ENCODE measurements around the gene MTF1.

The MTF1 gene

DNA sequence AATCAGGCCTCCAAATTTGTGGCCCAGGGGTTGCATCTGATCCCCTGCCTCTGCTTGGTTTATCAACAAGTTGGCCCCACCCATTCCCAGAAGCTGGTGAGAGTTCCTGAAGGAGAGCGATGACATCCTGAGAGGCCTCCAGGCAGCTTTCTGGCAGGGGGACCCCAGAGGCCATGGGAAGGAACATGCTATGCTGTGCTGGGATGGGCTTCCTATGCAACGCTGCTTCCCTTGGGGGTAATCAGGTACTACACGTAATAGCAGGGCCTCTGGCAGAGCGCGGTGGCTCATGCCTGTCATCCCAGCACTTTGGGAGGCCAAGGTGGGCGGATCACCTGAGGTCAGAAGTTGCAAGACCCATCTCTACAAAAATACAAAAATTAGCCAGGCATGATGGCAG, 8.4 kb upstream of the MTF1 start:
- no peak for DNase-seq

DNA sequence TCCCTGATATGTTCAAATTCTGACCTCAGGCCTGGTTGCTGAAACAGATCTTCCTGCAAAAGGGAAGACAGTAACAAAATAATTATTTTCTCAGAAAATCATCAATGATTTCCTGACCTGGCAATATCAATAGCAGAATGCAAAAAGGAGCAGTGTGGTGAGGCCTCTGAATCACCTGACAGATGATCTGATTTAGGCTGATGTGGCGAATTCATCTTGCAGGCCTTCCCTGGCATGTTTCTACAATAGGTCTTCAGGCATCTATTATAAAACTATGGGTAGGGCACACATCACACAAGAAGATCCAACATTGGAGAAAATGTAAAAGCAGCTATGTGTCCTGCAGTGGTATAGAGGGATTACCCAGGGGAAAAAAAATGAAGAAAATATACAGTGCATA, 7.1 kb upstream of the MTF1 start:
- no peak for DNase-seq

DNA sequence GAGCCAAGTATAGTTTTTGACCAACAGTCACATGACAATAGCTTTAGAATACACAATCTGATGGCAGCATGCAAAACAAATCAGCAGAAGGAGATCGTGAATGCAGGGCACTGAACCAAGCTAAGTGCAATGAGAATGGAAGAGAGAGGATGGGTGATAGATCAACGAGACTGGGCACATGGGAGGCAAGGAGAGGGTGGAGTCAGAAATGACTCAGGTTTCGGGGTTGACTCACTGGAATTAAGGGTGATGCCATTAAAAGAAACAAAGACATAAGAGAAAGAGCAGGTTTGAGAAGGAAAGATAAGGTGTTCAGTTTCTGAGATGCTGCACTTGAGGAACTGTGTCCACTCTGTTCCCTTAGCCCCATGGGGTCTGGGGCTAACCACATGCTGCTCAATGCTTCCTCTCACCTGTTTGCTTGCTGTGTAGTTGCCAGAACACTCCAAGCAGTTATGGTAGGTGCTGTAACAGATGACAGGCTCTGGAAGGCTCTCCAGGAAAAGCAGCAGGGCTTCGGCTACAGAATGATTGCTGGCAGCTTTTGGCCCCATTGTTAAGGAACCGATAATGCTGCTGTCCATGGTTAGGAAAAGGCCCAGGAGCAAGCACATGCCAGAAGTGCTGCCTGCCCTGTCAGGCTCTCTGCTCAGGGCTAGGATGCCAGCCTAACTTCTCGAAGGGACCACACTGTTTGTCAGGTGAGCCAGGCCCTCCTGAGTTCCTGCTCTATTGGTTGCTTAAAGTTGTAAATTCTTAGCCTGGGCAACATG, 6.1 kb upstream of the MTF1 start:
- DNase-seq: no peak

DNA sequence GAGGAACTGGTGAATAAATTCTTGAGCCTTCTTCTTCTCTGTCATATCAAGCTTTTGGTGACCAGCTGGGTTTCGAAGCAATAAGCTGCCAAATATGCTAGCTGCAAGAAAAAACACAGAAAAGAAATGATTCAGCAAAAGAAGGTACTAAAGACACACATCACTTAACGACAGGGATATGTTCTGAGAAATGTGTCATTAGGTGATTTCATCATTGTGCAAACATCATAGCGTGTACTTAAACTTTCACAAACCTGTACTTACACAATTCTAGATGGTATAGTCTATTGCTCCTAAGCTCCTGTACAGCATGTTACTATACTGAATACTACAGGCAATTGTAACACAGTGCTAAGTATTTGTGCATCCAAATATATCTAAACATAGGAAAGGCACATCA, 2.9 kb upstream of the MTF1 start:
- DNase-seq: no peak

DNA sequence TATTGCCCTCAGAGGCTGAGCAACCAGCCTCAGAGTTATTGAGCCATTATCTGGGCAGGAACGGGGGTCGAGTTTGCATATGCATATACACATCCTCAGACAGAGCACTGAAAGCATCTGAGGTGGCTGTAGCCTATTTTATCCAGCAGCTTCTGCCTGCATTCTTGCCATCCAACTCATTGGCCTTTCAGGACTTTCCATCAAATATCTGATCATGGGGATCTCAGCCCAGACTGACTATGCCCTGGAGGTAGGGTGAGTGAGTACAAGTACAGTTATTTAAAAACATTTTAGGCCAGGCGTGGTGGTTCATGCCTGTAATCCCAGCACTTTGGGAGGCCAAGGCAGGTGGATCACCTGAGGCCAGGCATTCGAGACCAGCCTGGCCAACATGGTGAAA, 1.8 kb upstream of the MTF1 start:
- DNase-seq: no peak

DNA sequence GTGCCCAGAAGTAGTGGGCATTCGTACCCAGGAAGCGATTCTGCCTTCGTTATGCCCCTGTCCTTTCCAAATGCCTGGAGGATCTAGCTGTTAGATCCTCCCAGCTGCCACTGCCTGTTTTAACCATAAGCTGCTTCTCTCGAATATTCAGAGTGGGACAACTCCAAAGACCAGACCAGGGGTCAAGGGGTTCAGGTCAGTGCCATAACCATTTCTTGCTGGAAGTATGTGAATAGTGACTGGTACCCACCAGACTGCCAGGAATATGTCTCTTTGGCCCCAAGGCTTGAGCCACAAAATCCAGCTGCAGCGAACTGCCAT, 914 bp upstream of the MTF1 start:
- no peak for DNase-seq

DNA sequence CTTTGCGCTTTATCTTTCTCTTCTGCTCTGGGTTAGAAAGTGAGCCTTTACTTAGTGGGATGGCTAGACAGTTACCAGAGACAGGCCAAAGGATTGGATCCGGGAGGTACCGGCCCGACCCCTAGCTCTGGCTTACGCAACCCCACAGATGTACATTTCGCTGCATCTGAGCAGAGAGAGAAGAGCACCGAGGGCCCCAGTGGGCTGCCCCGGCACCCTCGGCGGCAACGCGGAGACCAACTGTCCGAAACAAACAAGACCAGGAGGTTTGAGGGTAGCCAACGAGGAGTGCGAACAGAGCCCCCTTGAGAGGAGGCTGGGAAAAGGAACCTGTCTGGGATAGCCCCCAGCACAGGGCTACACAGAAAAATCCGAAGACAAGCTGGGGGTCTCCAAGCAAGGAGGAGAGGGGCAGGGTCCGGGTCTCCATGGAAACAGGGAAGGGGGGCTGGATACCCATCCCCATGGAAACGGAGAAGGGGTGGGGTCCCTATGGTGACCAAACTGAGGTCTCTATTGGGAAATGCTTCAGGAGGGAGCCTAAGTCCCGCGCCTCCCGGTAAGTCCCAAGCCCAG, 373 bp downstream of the MTF1 start:
- no peak for DNase-seq

DNA sequence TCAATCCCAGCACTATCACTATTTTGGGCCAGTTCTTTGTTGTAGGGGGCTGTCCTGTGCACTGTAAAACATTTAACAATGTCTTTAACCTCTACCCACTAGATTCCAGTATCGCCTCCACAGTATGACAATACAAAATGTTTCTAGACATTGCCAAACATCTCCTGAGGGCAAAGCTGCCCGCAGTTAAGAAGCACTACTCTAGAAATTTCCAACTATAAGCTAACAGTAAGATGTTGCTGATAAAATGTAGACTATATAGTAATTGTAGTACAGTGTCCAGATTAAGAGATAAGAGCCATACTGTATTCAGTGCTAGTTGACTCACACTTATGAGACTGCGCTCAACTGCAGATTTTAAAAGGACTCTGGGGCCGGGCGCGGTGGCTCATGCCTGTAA, 5.0 kb downstream of the MTF1 start:
- DNase-seq: no peak

DNA sequence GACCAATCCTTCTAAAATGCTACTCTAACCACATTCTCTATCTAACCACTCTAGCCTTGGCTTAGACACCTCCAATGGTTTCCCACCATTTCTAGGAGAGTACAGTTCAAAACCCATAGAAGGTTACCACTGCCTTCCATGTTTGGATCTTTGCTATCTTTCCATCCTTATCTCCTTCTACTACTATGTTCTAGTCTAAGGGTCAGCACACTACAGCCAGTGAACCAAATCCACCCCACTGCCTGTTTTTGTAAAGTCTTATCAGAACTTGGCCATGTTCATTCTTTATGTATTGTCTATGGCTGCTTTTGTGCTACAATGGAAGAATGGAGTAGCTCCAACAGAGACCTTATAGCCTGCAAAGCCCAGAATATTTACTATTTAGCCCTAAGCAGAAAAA, 6.2 kb downstream of the MTF1 start:
- DNase-seq: no peak

DNA sequence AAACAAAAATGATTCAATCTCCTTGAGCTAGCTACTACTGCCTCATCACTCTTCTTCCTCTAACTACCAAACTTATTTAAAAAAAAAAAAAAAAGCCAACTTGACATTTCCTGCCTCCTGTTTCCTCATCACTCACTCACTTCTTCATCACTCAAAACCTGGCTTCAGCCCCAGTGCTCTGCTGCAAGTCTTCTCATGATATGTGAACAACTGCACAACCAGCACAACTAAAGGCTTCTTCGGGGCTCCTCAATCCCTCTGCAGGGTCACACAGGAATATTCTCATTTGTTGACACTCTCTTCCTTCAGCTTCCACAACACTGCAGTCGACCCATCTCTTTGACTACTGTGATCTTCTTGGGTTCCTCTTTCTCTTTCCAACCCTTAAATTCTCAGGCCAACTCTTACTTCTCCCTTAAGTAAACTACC, 7.6 kb downstream of the MTF1 start:
- DNase-seq: no peak

DNA sequence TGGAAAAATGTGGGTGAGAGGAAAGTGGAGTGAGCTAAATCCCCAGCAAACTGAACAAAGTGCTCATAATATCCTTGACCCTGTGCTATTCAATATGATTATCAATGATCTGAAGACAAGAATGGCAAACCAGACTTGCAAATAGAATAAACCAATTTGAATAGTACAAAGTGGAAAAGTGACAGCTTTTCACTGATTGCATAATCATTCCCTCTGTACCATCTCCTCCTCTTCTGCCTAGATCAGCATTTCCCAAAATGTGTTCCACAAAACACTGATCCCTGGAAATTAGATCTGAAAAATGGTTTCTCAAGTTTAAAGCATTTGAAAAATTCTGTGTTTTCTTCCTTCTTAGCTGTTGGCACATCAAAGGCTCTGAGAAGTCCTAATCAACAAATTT, 8.1 kb downstream of the MTF1 start:
- DNase-seq: no peak

DNA sequence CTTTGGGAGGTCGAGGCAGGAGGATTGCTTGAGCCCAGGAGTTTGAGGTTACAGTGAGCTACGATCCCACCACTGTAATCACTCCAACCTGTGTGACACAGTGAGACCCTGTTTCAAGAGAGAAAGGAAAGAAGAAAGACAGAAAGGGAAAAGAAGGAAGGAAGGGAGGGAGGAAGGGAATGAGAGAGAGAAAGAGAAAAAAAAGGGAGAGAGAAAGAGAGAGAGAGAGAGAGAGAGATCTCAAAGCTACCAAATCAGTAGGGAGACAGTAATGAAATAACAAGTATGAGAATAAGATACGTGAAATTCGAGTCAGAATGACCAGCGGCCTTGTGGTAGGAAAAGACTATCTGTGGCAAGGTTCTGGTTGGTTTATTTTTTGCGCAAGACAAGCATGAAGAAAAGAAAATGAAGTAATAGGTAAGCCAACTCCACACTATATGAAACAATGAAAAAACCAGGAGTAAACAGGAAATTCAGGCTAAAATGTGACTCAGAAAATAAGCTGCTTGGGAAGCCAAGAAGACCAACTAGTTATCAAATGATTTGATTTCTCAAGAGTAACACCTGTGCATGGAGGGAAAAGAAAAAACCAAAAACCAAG, 8.9 kb downstream of the MTF1 start:
- no peak for DNase-seq

DNA sequence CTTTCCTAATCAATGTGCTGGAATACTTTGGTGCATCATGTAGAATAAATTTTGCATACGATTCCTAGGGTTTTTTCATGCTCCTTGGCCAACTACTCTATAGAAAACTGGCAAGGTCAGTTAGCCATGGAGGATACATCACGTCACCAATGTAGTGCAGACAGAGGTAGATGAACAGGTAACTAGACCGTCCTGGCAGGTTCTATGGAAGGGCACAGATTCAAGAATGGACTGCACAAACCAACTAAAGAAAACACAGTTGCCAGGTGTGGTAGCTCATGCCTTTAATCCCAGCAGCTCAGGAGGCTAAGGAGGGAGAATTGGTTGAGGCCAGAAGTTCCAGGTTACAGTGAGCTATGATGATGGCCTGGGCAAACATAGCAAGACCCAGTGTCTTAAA, 9.9 kb downstream of the MTF1 start:
- DNase-seq: no peak

DNA sequence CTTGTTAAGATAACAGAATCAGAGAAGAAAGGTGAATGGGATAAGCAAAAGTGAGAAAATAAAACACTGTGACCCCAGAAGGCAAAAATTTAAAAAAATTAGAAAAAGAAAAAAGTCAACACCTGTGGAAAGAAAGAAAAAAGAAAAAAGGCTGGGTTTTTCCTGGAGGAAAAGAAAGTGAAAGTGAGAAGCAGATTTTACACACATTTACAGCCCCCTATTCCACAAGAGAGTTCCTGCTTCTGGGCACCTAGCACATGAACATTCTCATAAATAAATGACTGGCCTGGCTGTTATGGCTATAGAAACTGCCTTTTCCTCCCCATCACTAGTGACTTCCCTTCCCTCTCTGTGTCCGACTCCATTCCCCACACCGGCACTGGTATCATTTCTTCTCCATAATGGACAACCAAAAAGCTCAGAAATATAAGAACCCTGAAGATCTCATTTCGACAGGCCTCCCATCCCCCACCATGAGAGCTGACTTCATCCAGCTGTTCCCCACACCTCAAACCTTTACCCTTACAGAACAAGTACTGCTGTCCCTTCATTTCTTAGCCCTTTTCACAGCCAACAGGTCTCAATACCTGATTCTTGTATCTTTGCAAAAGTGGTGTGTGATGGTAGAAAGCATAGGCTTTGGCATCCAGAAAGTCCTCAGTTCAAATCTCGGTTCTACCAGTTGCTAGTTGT, 12.6 kb downstream of the MTF1 start:
- no peak for DNase-seq

DNA sequence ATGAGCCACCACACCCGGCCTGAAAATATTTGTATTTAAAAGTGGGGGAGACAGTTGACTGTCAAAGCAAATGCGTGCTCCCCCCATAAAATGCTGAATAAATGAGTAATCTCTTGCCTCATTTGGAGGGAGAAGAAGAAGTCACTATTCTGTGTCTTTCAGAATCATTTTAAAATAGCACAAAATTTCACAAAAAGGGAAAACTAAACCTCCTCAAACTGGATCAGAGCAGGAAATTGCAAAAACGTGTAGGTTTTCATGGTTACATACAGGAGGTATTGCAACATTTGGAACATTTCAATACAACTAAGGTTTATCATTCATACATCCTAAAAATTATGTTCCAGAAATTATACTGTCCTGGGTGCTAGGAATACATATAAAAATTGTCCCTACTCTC, 13.6 kb downstream of the MTF1 start:
- no peak for DNase-seq

DNA sequence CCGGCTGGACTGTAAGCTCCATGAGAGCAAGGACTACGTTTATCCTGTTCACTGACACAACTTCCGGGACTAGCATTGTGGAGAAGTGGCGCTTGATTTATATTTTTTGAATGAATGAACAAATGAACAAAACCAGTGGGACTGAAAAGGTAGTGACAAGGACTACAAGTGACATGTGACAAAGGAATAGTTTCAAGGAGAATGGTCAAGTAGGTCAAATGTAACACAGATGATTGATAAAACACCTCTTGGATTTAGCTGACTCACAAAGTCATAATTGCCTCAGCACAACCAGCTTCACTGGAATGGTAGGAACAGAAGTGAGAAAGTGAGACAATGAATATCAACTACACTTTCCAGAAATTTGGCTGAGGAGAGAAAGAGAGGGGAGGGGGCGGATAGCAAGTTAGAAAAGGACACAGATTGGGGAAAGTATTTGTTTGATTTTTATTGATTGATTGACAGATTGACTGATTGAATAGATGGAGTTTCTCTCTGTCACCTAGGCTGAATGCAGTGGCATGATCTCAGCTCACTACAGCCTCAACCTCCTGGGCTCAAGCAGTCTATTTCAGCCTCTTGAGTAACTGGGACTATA, 14.2 kb downstream of the MTF1 start:
- no peak for DNase-seq

DNA sequence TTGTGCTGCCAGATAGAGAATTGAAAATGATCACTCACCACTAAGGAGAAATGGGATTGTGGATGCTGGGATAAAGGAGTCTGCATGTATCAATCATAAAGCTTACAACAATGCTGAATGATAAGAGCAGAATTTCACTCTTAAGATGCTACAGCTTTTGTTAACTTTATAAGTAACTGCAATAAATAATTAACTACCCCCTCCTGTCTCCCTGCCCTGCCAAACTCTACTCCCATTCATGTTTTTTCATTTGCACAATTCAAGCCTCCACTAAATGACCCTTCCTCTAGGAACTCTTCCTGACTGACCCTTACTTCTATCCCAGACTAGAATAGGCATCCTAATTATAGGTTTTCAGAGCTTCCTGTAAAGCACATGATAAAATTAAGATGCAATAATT, 14.9 kb downstream of the MTF1 start:
- DNase-seq: no peak

DNA sequence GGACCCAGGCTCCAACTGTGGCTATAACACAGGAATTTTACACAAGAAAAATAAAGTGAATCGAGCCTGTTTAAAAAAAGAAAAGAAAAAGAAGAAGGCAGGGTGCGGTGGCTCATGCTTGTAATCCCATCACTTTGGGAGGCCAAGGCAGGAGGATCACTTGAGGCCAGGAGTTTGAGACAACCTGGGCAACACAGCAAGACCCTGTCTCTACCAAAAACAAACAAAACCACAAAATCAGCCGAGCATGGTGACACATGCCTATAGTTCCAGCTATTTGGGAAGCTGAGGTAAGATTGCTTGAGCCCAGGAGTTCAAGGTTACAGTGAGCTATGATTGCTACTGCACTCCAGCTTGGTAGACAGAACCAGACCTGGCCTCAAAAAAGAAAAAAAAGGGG, 17.7 kb downstream of the MTF1 start:
- no peak for DNase-seq

DNA sequence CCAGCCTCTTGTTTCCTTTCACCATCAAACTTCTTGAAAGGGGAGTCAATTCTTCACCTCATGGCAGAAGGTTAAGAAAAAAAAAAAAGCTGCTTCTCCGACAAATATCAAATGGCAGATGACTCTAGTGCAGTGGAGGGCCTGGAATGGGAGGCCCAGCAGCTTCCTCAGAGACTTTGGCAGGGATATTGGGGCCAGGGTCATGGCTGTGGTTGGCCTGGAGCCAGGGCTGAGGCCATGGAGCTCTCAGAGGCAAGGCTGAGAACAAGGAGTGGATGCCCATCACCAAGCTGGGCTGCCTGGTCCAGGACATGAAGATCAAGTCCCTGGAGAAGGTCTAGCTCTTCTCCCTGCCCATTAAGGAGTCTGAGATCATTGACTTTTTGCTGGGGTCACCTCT, 18.7 kb downstream of the MTF1 start:
- DNase-seq: no peak

DNA sequence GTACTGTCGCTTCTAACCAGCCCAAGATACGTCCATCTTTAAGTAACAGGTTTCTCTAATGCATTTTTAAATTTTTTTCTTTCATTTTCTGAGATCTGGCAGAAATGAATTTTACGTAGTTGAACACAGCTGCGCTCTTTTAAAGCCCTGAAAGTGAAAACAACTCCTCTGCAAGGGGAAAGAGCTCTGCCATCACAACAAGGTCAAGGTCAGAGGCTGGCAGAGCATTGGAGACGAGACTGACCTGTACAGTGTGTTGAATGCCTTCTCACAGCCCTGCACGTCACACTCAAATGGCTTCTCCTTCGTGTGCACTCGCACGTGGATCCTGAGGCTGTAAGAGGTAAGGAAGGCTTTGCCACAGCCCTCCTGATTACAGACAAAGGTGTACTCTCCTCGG, 19.7 kb downstream of the MTF1 start:
- DNase-seq: no peak

DNA sequence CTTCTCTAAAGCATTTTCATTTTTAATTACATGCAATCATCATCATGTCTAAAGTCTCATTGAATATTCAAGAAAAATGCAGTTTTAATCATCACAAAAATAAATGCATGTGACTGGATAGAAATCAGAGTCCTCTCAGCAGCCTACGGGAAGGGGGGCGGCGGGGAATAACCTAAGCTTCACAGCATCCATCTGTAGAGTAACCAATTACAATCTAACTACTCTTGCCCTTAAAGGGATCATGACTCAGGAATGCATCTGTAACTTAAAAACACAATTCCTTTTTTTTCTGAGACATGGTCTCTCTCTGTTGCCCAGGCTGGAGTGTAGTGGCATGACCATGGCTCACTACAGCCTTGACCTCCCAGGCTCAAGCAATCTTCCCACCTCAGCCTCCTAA, 22.6 kb downstream of the MTF1 start:
- DNase-seq: no peak

DNA sequence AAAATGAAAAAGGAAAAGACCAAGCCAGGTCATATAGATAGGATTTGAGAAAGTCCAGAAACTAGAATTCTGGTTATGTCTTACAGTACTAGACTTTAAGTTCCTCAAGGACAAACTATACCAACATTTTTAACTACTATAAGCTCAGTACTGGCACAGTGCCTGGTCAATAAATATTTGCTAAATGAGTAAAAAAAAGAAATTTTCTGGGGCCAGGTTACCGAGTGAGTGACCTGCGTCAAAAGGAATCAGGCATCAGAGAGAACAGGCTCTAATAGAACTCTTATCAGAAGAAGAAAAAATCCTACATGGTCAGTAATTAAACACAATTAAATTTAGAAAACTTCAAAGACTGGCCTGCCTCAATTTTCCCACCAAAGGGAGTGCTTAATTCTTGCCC, 27.6 kb downstream of the MTF1 start:
- no peak for DNase-seq

DNA sequence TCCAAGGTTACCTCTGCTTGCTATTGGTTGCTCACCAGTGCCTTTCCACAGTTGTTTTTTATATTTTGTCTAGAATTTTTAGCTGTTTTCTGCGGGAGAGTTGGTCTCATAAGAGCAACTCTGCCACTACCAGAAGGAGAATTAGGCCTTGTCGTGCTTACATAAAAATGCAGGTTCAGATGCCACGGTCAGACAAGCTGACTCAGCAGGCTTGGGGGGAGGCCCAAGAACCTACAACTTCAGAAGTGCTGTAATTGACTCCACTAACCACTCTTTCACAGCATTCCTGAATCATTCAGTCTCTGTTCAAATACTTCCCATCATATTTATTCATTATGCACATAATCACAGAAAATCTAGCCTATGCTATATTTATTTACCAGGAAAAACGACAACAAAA, 28.3 kb downstream of the MTF1 start:
- no peak for DNase-seq
